T-helper 1 cell (primary cell): ENCODE data around the gene OR56A1.

Experiments used
- DNase-seq, 5 donors: peaks; one replicate each; pipeline ENCODE4 v3.0.0-alpha.2; 2012 to 2020

OR56A1 gene

GRCh38 chr11:5986885-5987284 lies 43.7 kb downstream of the OR56A1 start, which contains the start of gene OR52L1:
OR52L1 (minus strand) TSS chr11:5986985; CDS start chr11:5986930, 55 bp downstream.
- DNase-seq = no peak

GRCh38 chr11:5983443-5983842 lies 47.1 kb downstream of the OR56A1 start:
- DNase-seq = no peak

- no peak for DNase-seq
Observed at GRCh38 chr11:5973530-5973929, 57.0 kb downstream of the OR56A1 start.
